H1 (cell line): ENCODE results near the gene RBMS1. TPM values are rescaled to one million over a fixed set of nuclear protein-coding genes. Genes with fewer than 3 reads are reported as not detected.

Source experiments
- CTCF ChIA-PET: fragments of 300-600 bp; sonication (Branson Sonifier 250); formaldehyde crosslinking; loops from one replicate; lab custom pipeline; 2021; ENCODE audit not compliant: partially characterized antibody; lab: Charles Lee
- POLR2A ChIA-PET: fragments of 300-600 bp; sonication (Branson Sonifier 250); formaldehyde crosslinking; loops from one replicate; lab custom pipeline; 2021; ENCODE audit warnings: inconsistent platforms; ENCODE audit not compliant: partially characterized antibody; lab: Charles Lee
- DNase-seq, 2 experiments: peaks; one replicate each; pipeline versions ENCODE4 v3.0.0 to v3.0.0-alpha.2; 2010 to 2022; ENCODE audit warnings: low spot score in 2 of 2, low read depth in 1 of 2, mixed read lengths in 1 of 2
- FAIRE-seq: peaks from 2 replicates; lab custom pipeline; 2011; peaks lifted over from hg19 to GRCh38; lab: Jason Lieb, UNC
- H2AFZ ChIP-seq: 2 replicates; pipeline ENCODE4 v1.8.1; 2012; ENCODE audit warnings: low read length, inconsistent platforms
- H2AK5ac ChIP-seq: 2 replicates; pipeline ENCODE4 v1.6.1; 2013; ENCODE audit warnings: low read depth, low read length
- H2BK120ac ChIP-seq: replicated peaks from 2 replicates; pipeline ENCODE3; 2013; ENCODE audit warnings: low read depth, low read length, inconsistent platforms
- H2BK12ac ChIP-seq: 2 replicates; pipeline ENCODE4 v1.6.1; 2013; ENCODE audit warnings: low read depth, low read length
- H2BK15ac ChIP-seq: 2 replicates; pipeline ENCODE4 v1.6.1; 2013; ENCODE audit warnings: low read length
- H2BK20ac ChIP-seq: 2 replicates; pipeline ENCODE4 v1.6.1; 2013; ENCODE audit warnings: low read length
- H2BK5ac ChIP-seq: 2 replicates; pipeline ENCODE4 v1.6.1; 2013; ENCODE audit warnings: low read depth, low read length
- H3K14ac ChIP-seq: 2 replicates; pipeline ENCODE4 v1.6.1; 2013; ENCODE audit warnings: inconsistent platforms; ENCODE audit not compliant: insufficient read length
- H3K18ac ChIP-seq: 2 replicates; pipeline ENCODE4 v1.6.1; 2013; ENCODE audit warnings: low read length; ENCODE audit errors: extremely low read depth
- H3K23ac ChIP-seq: 2 replicates; pipeline ENCODE4 v1.6.1; 2013; ENCODE audit warnings: inconsistent platforms; ENCODE audit not compliant: insufficient read length
- H3K23me2 ChIP-seq: 2 replicates; pipeline ENCODE4 v1.6.1; 2013; ENCODE audit warnings: low read depth, low read length
- H3K27ac ChIP-seq: 2 replicates; pipeline ENCODE4 v1.6.1; 2011; ENCODE audit warnings: low read depth, low read length, inconsistent platforms
- H3K27me3 ChIP-seq, 4 experiments: replicated peaks in 1 of 4; 1 replicate in 1 of 4; 2 replicates in 3 of 4; pipeline versions ENCODE4 v1.6.1 to v1.8.1; 2011 to 2013; ENCODE audit warnings: low read length in 3 of 4, mild to moderate bottlenecking in 3 of 4, inconsistent platforms in 2 of 4, mixed read lengths in 2 of 4, moderate library complexity in 1 of 4; ENCODE audit not compliant: control insufficient read depth in 3 of 4, insufficient read depth in 3 of 4; ENCODE audit errors: extremely low read depth in 1 of 4
- H3K36me3 ChIP-seq, 4 experiments: 2 replicates each; pipeline versions ENCODE4 v1.6.1 to v1.8.1; 2011 to 2013; ENCODE audit warnings: mild to moderate bottlenecking in 4 of 4, low read length in 3 of 4, moderate library complexity in 2 of 4, control low read depth in 1 of 4, inconsistent platforms in 1 of 4; ENCODE audit not compliant: insufficient read depth in 4 of 4, control insufficient read depth in 2 of 4
- H3K4ac ChIP-seq: replicated peaks from 2 replicates; pipeline ENCODE3; 2013; ENCODE audit warnings: low read length, low read depth, mixed read lengths, inconsistent platforms; ENCODE audit not compliant: insufficient read length
- H3K4me1 ChIP-seq, 4 experiments: replicated peaks in 1 of 4; 1 replicate in 1 of 4; 2 replicates in 3 of 4; pipeline versions ENCODE4 v1.6.1 to v1.8.1; 2011 to 2013; ENCODE audit warnings: low read length in 3 of 4, inconsistent platforms in 2 of 4, mixed read lengths in 1 of 4; ENCODE audit not compliant: insufficient read depth in 4 of 4, control insufficient read depth in 3 of 4
- H3K4me2 ChIP-seq, 2 experiments: 2 replicates each; pipeline versions ENCODE4 v1.6.1 to v1.8.1; 2011 to 2013; ENCODE audit warnings: low read depth in 2 of 2, low read length in 2 of 2, control low read depth in 1 of 2, inconsistent platforms in 1 of 2, mild to moderate bottlenecking in 1 of 2; ENCODE audit not compliant: insufficient read depth in 1 of 2
- H3K4me3 ChIP-seq, 4 experiments: fragments of 200-600, 300-600 bp in 1 of 4; sonication (generic), shearing (Covaris generic), sonication (Bioruptor Twin) in 1 of 4; 2 replicates each; pipeline versions ENCODE4 v1.5.1 to v1.8.1; 2011 to 2016; ENCODE audit warnings: low read length in 4 of 4, low read depth in 3 of 4, control low read depth in 2 of 4, inconsistent platforms in 2 of 4, mild to moderate bottlenecking in 2 of 4, mixed read lengths in 1 of 4, moderate library complexity in 1 of 4; ENCODE audit not compliant: insufficient read depth in 2 of 4; ENCODE audit errors: extremely low read depth in 1 of 4
- H3K56ac ChIP-seq: replicated peaks from 2 replicates; pipeline ENCODE3; 2013; ENCODE audit warnings: low read depth, mild to moderate bottlenecking, mixed read lengths, low read length, inconsistent platforms; ENCODE audit not compliant: insufficient read length
- H3K79me1 ChIP-seq: 2 replicates; pipeline ENCODE4 v1.6.1; 2013; ENCODE audit warnings: low read depth, low read length, control low read depth
- H3K79me2 ChIP-seq, 2 experiments: 2 replicates each; pipeline versions ENCODE4 v1.6.1 to v1.8.1; 2012 to 2013; ENCODE audit warnings: low read length in 2 of 2, mild to moderate bottlenecking in 2 of 2, inconsistent platforms in 1 of 2; ENCODE audit not compliant: insufficient read depth in 2 of 2, control insufficient read depth in 1 of 2
- H3K9ac ChIP-seq, 4 experiments: replicated peaks in 1 of 4; 1 replicate in 1 of 4; 2 replicates in 3 of 4; pipeline versions ENCODE4 v1.6.1 to v1.8.1; 2011 to 2013; ENCODE audit warnings: low read depth in 3 of 4, low read length in 3 of 4, control low read depth in 2 of 4, mild to moderate bottlenecking in 2 of 4, moderate library complexity in 2 of 4, inconsistent platforms in 1 of 4; ENCODE audit errors: extremely low read depth in 1 of 4
- H3K9me3 ChIP-seq, 2 experiments: 2 replicates each; pipeline versions ENCODE4 v1.6.1 to v1.8.1; 2012 to 2013; ENCODE audit warnings: mild to moderate bottlenecking in 2 of 2, moderate library complexity in 2 of 2, control low read depth in 1 of 2, inconsistent platforms in 1 of 2, low read depth in 1 of 2, low read length in 1 of 2, mixed read lengths in 1 of 2; ENCODE audit not compliant: insufficient read depth in 2 of 2
- H4K20me1 ChIP-seq, 2 experiments: replicated peaks in 1 of 2; 2 replicates each; pipeline versions ENCODE3 to v1.8.1; 2011 to 2013; ENCODE audit warnings: inconsistent platforms in 2 of 2, low read length in 2 of 2, mild to moderate bottlenecking in 1 of 2; ENCODE audit not compliant: insufficient read depth in 2 of 2, control insufficient read depth in 1 of 2
- H4K5ac ChIP-seq: 2 replicates; pipeline ENCODE4 v1.6.1; 2013; ENCODE audit warnings: low read length, low read depth, mixed read lengths, inconsistent platforms; ENCODE audit not compliant: insufficient read length
- H4K8ac ChIP-seq: 2 replicates; pipeline ENCODE4 v1.8.0; 2013; ENCODE audit warnings: mild to moderate bottlenecking, moderate library complexity, low read length, inconsistent platforms; ENCODE audit not compliant: insufficient read depth; ENCODE audit errors: extremely low read depth
- H4K91ac ChIP-seq: replicated peaks from 2 replicates; pipeline ENCODE3; 2013; ENCODE audit warnings: low read length, mixed read lengths, inconsistent platforms; ENCODE audit not compliant: insufficient read length
- CBX5 ChIP-seq: fragments of 300-800, 300-1000 bp; sonication (generic); IDR thresholded peaks from 2 replicates; pipeline ENCODE4 v1.7.1; 2016; ENCODE audit warnings: antibody characterized with exemption, low read length, low read depth
- CTBP2 ChIP-seq: IDR thresholded peaks from 2 replicates; pipeline ENCODE4 v1.7.0; 2011; ENCODE audit warnings: borderline replicate concordance, mild to moderate bottlenecking, moderate library complexity, mixed read lengths, low read length; ENCODE audit not compliant: insufficient read depth, insufficient read length
- E2F6 ChIP-seq: IDR thresholded peaks from 2 replicates; pipeline ENCODE4 v1.6.1; 2012; ENCODE audit warnings: inconsistent platforms
- EGR1 ChIP-seq: IDR thresholded peaks from 2 replicates; pipeline ENCODE4 v1.6.1; 2011; ENCODE audit warnings: low read depth, low read length, borderline replicate concordance
- HDAC2 ChIP-seq, 2 experiments: fragments of 300-600 bp in 1 of 2; sonication (generic) in 1 of 2; IDR thresholded peaks; 2 replicates each; pipeline ENCODE4 v1.6.1; 2011 to 2012; ENCODE audit warnings: low read depth in 2 of 2, low read length in 2 of 2, mild to moderate bottlenecking in 2 of 2, moderate library complexity in 2 of 2, borderline replicate concordance in 1 of 2, inconsistent platforms in 1 of 2
- HDAC6 ChIP-seq: IDR thresholded peaks from one replicate; pipeline ENCODE4 v1.7.1; 2012; ENCODE audit warnings: low read depth, mild to moderate bottlenecking, inconsistent platforms, low read length, moderate library complexity
- SAP30 ChIP-seq: fragments of 300-600 bp; sonication (generic); IDR thresholded peaks from 2 replicates; pipeline ENCODE4 v1.7.1; 2012; ENCODE audit warnings: low read length, moderate library complexity, mild to moderate bottlenecking, inconsistent platforms; ENCODE audit not compliant: insufficient read depth, insufficient replicate concordance
- SIN3A ChIP-seq, 2 experiments: IDR thresholded peaks in 1 of 2; conservative IDR thresholded peaks in 1 of 2; 2 replicates each; pipeline ENCODE4 v1.6.1; 2011 to 2012; ENCODE audit warnings: low read length in 2 of 2, improper control_type of control experiment in 1 of 2, low read depth in 1 of 2, mild to moderate bottlenecking in 1 of 2
- SP4 ChIP-seq: IDR thresholded peaks from 2 replicates; pipeline ENCODE4 v1.6.1; 2012; ENCODE audit warnings: low read length, inconsistent platforms
- WGBS, 2 experiments: shearing (Covaris generic) in 1 of 2; methylation state at CpG; one replicate each; pipeline versions ENCODE4 v1.1.6 to v1.1.7; 2013 to 2015; ENCODE audit warnings: low lambda C conversion rate in 2 of 2, mixed read lengths in 2 of 2, inconsistent platforms in 1 of 2, low coverage in 1 of 2, missing lambda C conversion rate in 1 of 2; ENCODE audit not compliant: insufficient replicate concordance in 2 of 2, insufficient coverage in 1 of 2, insufficient read length in 1 of 2; ENCODE audit errors: extremely low coverage in 1 of 2, missing lambda C conversion rate in 1 of 2; 5-methylcytosine and 5-hydroxymethylcytosine counted together
- polyA plus RNA-seq, 7 experiments: library from polyadenylated mRNA; depleted of rRNA in 3 of 7; stranded (reverse) in 5 of 7; unstranded in 2 of 7; fragments of >200 nt in 5 of 7; fragments of 200-250 nt in 2 of 7; gene quantifications; 1 replicate in 5 of 7; 2 replicates in 1 of 7; 4 replicates in 1 of 7; pipeline versions ENCODE4 v1.2.1 to v1.2.3, GENCODE V29; 2011 to 2013; ENCODE audit warnings: missing spikeins in 2 of 7, mixed read lengths in 2 of 7
- total RNA-seq: library from RNA; stranded (reverse); fragmentation: NEBNext Ultra II Directional; extraction: Animal tissue kit (Norgen Biotek cat#: 25700); gene quantifications from 2 replicates; pipeline ENCODE4 v1.2.1, GENCODE V29; 2021
- TF ChIP-seq, protein P1 (sequence below): IDR thresholded peaks from 2 replicates; pipeline ENCODE4 v1.6.1; 2012; ENCODE audit warnings: low read length, inconsistent platforms

Gene RBMS1
- total and polyA plus RNA-seq, 2 of the 8 experiments (the other 6 are each of a cell fraction or from before 2014, with no cell fraction given), result 53.7 to 60.0 TPM

GRCh38 chr2:160364364-160364763 lies 129.2 kb downstream of the RBMS1 start:
- Histone ChIP-seq H3K4me3 (no peak overlapping the region), H3K18ac (no peak overlapping the region), H3K4me1 (peaks cover 5 to 12% (median 10%) of the 10 kb centered on the region in 4 experiments; a peak in 6 of 7 replicates), H3K79me1 (peaks cover 2% of the 10 kb centered on the region), H4K5ac (no peak overlapping the region), H3K14ac (no peak overlapping the region), H3K27ac (no peak overlapping the region), H3K56ac (no peak overlapping the region), H3K9ac (no peak overlapping the region), H3K27me3 (no peaks in the 10 kb centered on the region), H3K36me3 (peaks cover 0 to 3% (median 0%) of the 10 kb centered on the region in 4 experiments; a peak in 1 of 8 replicates), H2AK5ac (no peak overlapping the region), H3K9me3 (no peaks in the 10 kb centered on the region), H2BK120ac (no peak overlapping the region), H4K91ac (no peak overlapping the region), H2AFZ (no peak overlapping the region), H4K20me1 (peaks cover under 1 to 2% of the 10 kb centered on the region in 2 experiments), H4K8ac (no peak overlapping the region), H2BK20ac (no peak overlapping the region), H2BK12ac (no peak overlapping the region), H3K23ac (no peak overlapping the region), H3K23me2 (no peaks in the 10 kb centered on the region), H3K79me2 (peaks cover 2 to 26% of the 10 kb centered on the region in 2 experiments; a peak in 3 of 4 replicates), H3K4me2 (no peak overlapping the region), H2BK5ac (no peak overlapping the region), H2BK15ac (no peak overlapping the region), H3K4ac (no peak overlapping the region)
- ChIA-PET CTCF (interaction anchor here (0.7 to 1.1 kb wide), 3 partner anchors 11 to 19 kb away, joined by 3 to 5 read pairs (median 4); no protein-coding TSS in a partner anchor), POLR2A (no interaction called here)
- WGBS, 2 experiments, result 85% methylated on average over 2 of the region's 2 CpGs; no CpG with 5 or more reads in 1 of the 2 experiments
- DNase-seq (no peak), FAIRE-seq (no peak)
- TF ChIP-seq E2F6 (no peak), SIN3A (conservative IDR thresholded peaks at IDR 0.05 in 1 of 2, IDR thresholded peaks at IDR 0.05 in 1 of 2; ENCODE audit: low read depth in 1 of 2, low read length in 2 of 2) (no peak), EGR1 (no peak), SP4 (no peak), HDAC6 (no peak), CBX5 (no peak), SAP30 (no peak), HDAC2 (IDR thresholded peaks at IDR 0.05; ENCODE audit: borderline replicate concordance in 1 of 2, low read depth in 2 of 2, low read length in 2 of 2) (no peak), CTBP2 (no peak)
- TF ChIP-seq, protein P1, sequence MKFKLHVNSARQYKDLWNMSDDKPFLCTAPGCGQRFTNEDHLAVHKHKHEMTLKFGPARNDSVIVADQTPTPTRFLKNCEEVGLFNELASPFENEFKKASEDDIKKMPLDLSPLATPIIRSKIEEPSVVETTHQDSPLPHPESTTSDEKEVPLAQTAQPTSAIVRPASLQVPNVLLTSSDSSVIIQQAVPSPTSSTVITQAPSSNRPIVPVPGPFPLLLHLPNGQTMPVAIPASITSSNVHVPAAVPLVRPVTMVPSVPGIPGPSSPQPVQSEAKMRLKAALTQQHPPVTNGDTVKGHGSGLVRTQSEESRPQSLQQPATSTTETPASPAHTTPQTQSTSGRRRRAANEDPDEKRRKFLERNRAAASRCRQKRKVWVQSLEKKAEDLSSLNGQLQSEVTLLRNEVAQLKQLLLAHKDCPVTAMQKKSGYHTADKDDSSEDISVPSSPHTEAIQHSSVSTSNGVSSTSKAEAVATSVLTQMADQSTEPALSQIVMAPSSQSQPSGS, result no peak
